T-cell (primary cell): ENCODE measurements around the gene ZDHHC5. TPM values are rescaled to one million over a fixed set of nuclear protein-coding genes. Genes with fewer than 3 reads are reported as not detected.

ENCODE experiments used
- ATAC-seq, 4 experiments: fragments of 200-7000 bp in 3 of 4; fragments of 150-1000 bp in 1 of 4; cut with Tn5 transposase; replicated peaks in 1 of 4; 1 replicate in 3 of 4; 2 replicates in 1 of 4; pipeline ENCODE4 v1.10.0; 2021; ENCODE audit warnings: moderate library complexity in 3 of 4, mild to moderate bottlenecking in 2 of 4, moderate number of reproducible peaks in 1 of 4
- CTCF ChIA-PET, 2 donors: fragments of 300-600 bp; sonication (Branson Sonifier 250); formaldehyde crosslinking; loops; one replicate each; lab custom pipeline; 2022; ENCODE audit warnings: antibody characterized with exemption in 2 of 2; lab: Charles Lee
- POLR2A ChIA-PET, 2 donors: fragments of 300-600 bp; sonication (Branson Sonifier 250); formaldehyde crosslinking; loops; one replicate each; lab custom pipeline; 2022; ENCODE audit warnings: antibody characterized with exemption in 2 of 2; lab: Charles Lee
- DNase-seq, 35 experiments: peaks; one replicate each; pipeline versions ENCODE4 v3.0.0 to v3.0.0-alpha.2; 2013 to 2023
- H3K27ac ChIP-seq: one replicate; pipeline ENCODE4 v1.5.1; 2013; ENCODE audit warnings: low read length
- H3K27me3 ChIP-seq, 2 experiments: replicated peaks in 1 of 2; 1 replicate in 1 of 2; 2 replicates in 1 of 2; pipeline versions ENCODE4 v1.6.1 to v1.7.0; 2013; ENCODE audit warnings: low read length in 1 of 2, mixed read lengths in 1 of 2; ENCODE audit not compliant: control insufficient read depth in 2 of 2, insufficient read depth in 2 of 2; ENCODE audit errors: extremely low read depth in 1 of 2
- H3K36me3 ChIP-seq, 2 donors: 1 replicate in 1 of 2; 2 replicates in 1 of 2; pipeline versions ENCODE4 v1.6.1 to v1.7.0; 2013; ENCODE audit warnings: low read length in 1 of 2; ENCODE audit not compliant: control insufficient read depth in 2 of 2, insufficient read depth in 1 of 2; ENCODE audit errors: extremely low read depth in 1 of 2
- H3K4me1 ChIP-seq, 2 experiments: 1 replicate in 1 of 2; 2 replicates in 1 of 2; pipeline versions ENCODE4 v1.6.1 to v1.7.0; 2013; ENCODE audit warnings: low read length in 2 of 2, mixed read lengths in 1 of 2; ENCODE audit not compliant: insufficient read depth in 2 of 2, control insufficient read depth in 1 of 2; ENCODE audit errors: extremely low read depth in 1 of 2
- H3K4me3 ChIP-seq, 2 donors: 1 replicate in 1 of 2; 2 replicates in 1 of 2; pipeline versions ENCODE4 v1.5.1 to v1.7.0; 2013; ENCODE audit warnings: mild to moderate bottlenecking in 2 of 2, low read length in 1 of 2, moderate library complexity in 1 of 2; ENCODE audit not compliant: control insufficient read depth in 1 of 2; ENCODE audit errors: extremely low read depth in 1 of 2
- H3K9me3 ChIP-seq: 2 replicates; pipeline ENCODE4 v1.7.0; 2013
- H3K27ac Mint-ChIP-seq, 2 donors: one replicate each; pipeline ENCODE4 v1.8.0; 2020 to 2021; ENCODE audit warnings: mild to moderate bottlenecking in 2 of 2, mixed read lengths in 2 of 2
- H3K27me3 Mint-ChIP-seq, 2 donors: one replicate each; pipeline ENCODE4 v1.8.0; 2021 to 2022; ENCODE audit warnings: mixed read lengths in 2 of 2
- H3K36me3 Mint-ChIP-seq: one replicate; pipeline ENCODE4 v1.8.0; 2021; ENCODE audit warnings: mixed read lengths
- H3K4me1 Mint-ChIP-seq, 3 donors: one replicate each; pipeline ENCODE4 v1.8.0; 2020 to 2022; ENCODE audit warnings: mixed read lengths in 3 of 3, mild to moderate bottlenecking in 1 of 3
- H3K4me3 Mint-ChIP-seq, 3 donors: one replicate each; pipeline ENCODE4 v1.8.0; 2020 to 2022; ENCODE audit warnings: mild to moderate bottlenecking in 3 of 3, mixed read lengths in 3 of 3, moderate library complexity in 3 of 3
- H3K9me3 Mint-ChIP-seq, 3 donors: one replicate each; pipeline ENCODE4 v1.8.0; 2020 to 2022; ENCODE audit warnings: mixed read lengths in 3 of 3
- WGBS: methylation state at CpG from one replicate; pipeline ENCODE4 v1.1.5; 2013; ENCODE audit warnings: missing lambda C conversion rate; ENCODE audit not compliant: insufficient coverage; 5-methylcytosine and 5-hydroxymethylcytosine counted together
- total RNA-seq, 35 experiments: library from RNA in 6 of 35; stranded (reverse) in 6 of 35; fragments of 120-200 nt in 1 of 35; gene quantifications; one replicate each; pipeline versions ENCODE4 v1.2.1 to v1.2.4 and lab custom pipeline; 2013 to 2026

The ZDHHC5 gene
- total RNA-seq, 5 donors from 2014 or later (not counting 1 experiment from before 2014, with no cell fraction given): 57.3 to 67.2 (median 60.7) TPM

DNA sequence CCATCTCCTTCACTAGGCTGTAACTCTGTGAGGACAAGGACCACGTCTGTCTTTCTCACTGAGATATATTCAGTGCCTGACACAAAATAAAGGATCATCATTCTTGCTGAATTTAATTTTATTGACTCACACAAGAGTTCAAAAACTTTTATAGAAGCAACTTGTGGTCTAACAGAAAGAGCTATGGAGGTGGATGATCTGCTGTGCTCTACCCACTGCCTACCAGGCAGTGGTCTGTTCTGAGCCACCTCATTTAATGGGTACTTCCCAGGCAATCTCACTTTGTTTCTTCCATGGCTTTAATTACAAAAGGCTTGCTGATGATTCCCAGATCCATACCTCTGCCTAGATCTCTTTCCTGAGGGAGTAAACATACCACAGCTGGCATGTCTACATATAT is 79.0 kb downstream of the ZDHHC5 start:
- Mint-ChIP-seq H3K27ac (peak overlapping the region; percentile 53 to 62), H3K27me3 (no peaks in the 10 kb centered on the region)
- H3K27ac ChIP-seq: no peak overlapping the region

More for the DNA sequence above, 79.0 kb downstream of the ZDHHC5 start:
- peaks cover 15 to 35% of the 10 kb centered on the region in 2 donors for H3K36me3 ChIP-seq
- Mint-ChIP-seq H3K4me3 (no peak overlapping the region), H3K4me1 (peaks cover 41 to 44% (median 43%) of the 10 kb centered on the region in 3 donors), H3K36me3 (peaks cover 24% of the 10 kb centered on the region), H3K9me3 (no peaks in the 10 kb centered on the region)
- no peak overlapping the region for H3K4me3 ChIP-seq
- ATAC-seq (no peak), DNase-seq (no peak)
- peaks cover 9 to 22% of the 10 kb centered on the region in 2 experiments for H3K4me1 ChIP-seq
- H3K9me3 ChIP-seq: no peaks in the 10 kb centered on the region
- H3K27me3 ChIP-seq: no peaks in the 10 kb centered on the region
- ChIA-PET POLR2A (interaction anchor here (0.6 kb wide), 3 partner anchors 35 to 401 kb away, joined by 4 to 10 read pairs (median 5); partner anchors contain the start of gene MED19 (in 1 of the 2)), CTCF (interaction anchor here (0.6 to 1.0 kb wide), 5 partner anchors 54 to 427 kb away, joined by 3 to 4 read pairs (median 4); no protein-coding TSS in a partner anchor)
- no CpG with 5 or more reads among the region's 1 CpG for WGBS

Other genes starting within 250 kb of the ZDHHC5 start
- gene SLC43A3, start 241.0 kb upstream of the ZDHHC5 start, total RNA-seq: 10 to 100 TPM in 4 of 5 donors, 1 to 10 TPM in 1; 9.9 to 18.1 (median 13.6) TPM
- gene RTN4RL2, start 207.6 kb upstream of the ZDHHC5 start, total RNA-seq: 1 to 10 TPM in 1 of 5 donors, under 1 TPM in 4; 0.15 to 1.1 (median 0.29) TPM
- 10 to 100 TPM in 4 of 5 donors, 1 to 10 TPM in 1; 8.8 to 31.6 (median 25.1) TPM for gene SLC43A1, start 152.4 kb upstream of the ZDHHC5 start, total RNA-seq
- 10 to 100 TPM; 20.7 to 33.2 (median 26.2) TPM for gene TIMM10, start 137.4 kb upstream of the ZDHHC5 start, total RNA-seq
- gene SMTNL1, start 130.5 kb upstream of the ZDHHC5 start, total RNA-seq: not detected
- 10 to 100 TPM; 61.7 to 97.2 (median 80.3) TPM for gene UBE2L6, start 100.4 kb upstream of the ZDHHC5 start, total RNA-seq
- gene SERPING1, start 70.4 kb upstream of the ZDHHC5 start, total RNA-seq: 1 to 10 TPM in 3 of 5 donors, not detected in 2; 1.5 to 2.8 (median 1.9) TPM
- gene YPEL4, start 18.2 kb upstream of the ZDHHC5 start, total RNA-seq: 10 to 100 TPM in 3 of 5 donors, 1 to 10 TPM in 2; 1.8 to 13.5 (median 11.1) TPM
- gene CLP1, start 10.4 kb upstream of the ZDHHC5 start, total RNA-seq: 10 to 100 TPM; 14.3 to 16.0 (median 14.5) TPM
- gene MED19, start 44.1 kb downstream of the ZDHHC5 start, total RNA-seq: 10 to 100 TPM; 11.4 to 14.8 (median 12.7) TPM
- gene TMX2, start 44.5 kb downstream of the ZDHHC5 start, total RNA-seq: 10 to 100 TPM; 34.5 to 55.9 (median 51.2) TPM
- 100 to 1,000 TPM in 3 of 5 donors, 10 to 100 TPM in 2; 88.5 to 155 (median 113) TPM for gene SELENOH, start 73.4 kb downstream of the ZDHHC5 start, total RNA-seq
- gene BTBD18, start 83.7 kb downstream of the ZDHHC5 start, total RNA-seq: under 1 TPM in 2 of 5 donors, not detected in 3; 0.09 to 0.23 TPM
- 10 to 100 TPM in 4 of 5 donors, 1 to 10 TPM in 1; 8.3 to 17.5 (median 12.5) TPM for gene CTNND1, start 93.7 kb downstream of the ZDHHC5 start, total RNA-seq